Measurements from ENCODE around the gene ALDOB. TPM values are rescaled to one million over a fixed set of nuclear protein-coding genes. Genes with fewer than 3 reads are reported as not detected.
A peak's percentile ranks its signal among the peaks of the same experiment; 100 is the strongest.

The ALDOB gene
- total RNA-seq, 1 donor from 2014 or later = not detected

GRCh38 chr9:101383361-101383760 lies 52.2 kb downstream of the ALDOB start:
- H3K27ac Mint-ChIP-seq = no peak overlapping the region
- peaks cover 16% of the 10 kb centered on the region for H3K9me3 Mint-ChIP-seq (ENCODE audit: low read depth)
- no peak for TF ChIP-seq CTCF (IDR thresholded peaks at IDR 0.05; ENCODE audit: unreplicated experiment)
- H3K36me3 Mint-ChIP-seq (ENCODE audit: insufficient read depth) = peaks cover 23% of the 10 kb centered on the region
- H3K27me3 Mint-ChIP-seq = no peaks in the 10 kb centered on the region
- no peak overlapping the region for H3K4me3 Mint-ChIP-seq (ENCODE audit: low read depth)
- peaks cover 2% of the 10 kb centered on the region for H3K4me1 Mint-ChIP-seq (ENCODE audit: low read depth)
- no peak for DNase-seq (ENCODE audit: low spot score, unreplicated experiment)

GRCh38 chr9:101381833-101382342 lies 53.7 kb downstream of the ALDOB start:
- peaks cover 16% of the 10 kb centered on the region for H3K36me3 Mint-ChIP-seq (ENCODE audit: insufficient read depth)
- no peak for TF ChIP-seq CTCF (IDR thresholded peaks at IDR 0.05; ENCODE audit: unreplicated experiment)
- H3K4me3 Mint-ChIP-seq (ENCODE audit: low read depth) = no peak overlapping the region
- no peak overlapping the region for H3K27ac Mint-ChIP-seq
- no peaks in the 10 kb centered on the region for H3K27me3 Mint-ChIP-seq
- peaks cover 24% of the 10 kb centered on the region for H3K9me3 Mint-ChIP-seq (ENCODE audit: low read depth)
- H3K4me1 Mint-ChIP-seq (ENCODE audit: low read depth) = no peaks in the 10 kb centered on the region
- no peak for DNase-seq (ENCODE audit: low spot score, unreplicated experiment)

GRCh38 chr9:101381118-101381517 lies 54.5 kb downstream of the ALDOB start:
- H3K27me3 Mint-ChIP-seq = no peaks in the 10 kb centered on the region
- H3K9me3 Mint-ChIP-seq (ENCODE audit: low read depth) = peaks cover 22% of the 10 kb centered on the region
- H3K27ac Mint-ChIP-seq = peak overlapping the region; percentile 76
- TF ChIP-seq CTCF (IDR thresholded peaks at IDR 0.05; ENCODE audit: unreplicated experiment) = no peak
- DNase-seq (ENCODE audit: low spot score, unreplicated experiment) = no peak
- no peak overlapping the region for H3K4me3 Mint-ChIP-seq (ENCODE audit: low read depth)
- H3K4me1 Mint-ChIP-seq (ENCODE audit: low read depth) = no peaks in the 10 kb centered on the region
- H3K36me3 Mint-ChIP-seq (ENCODE audit: insufficient read depth) = peaks cover 14% of the 10 kb centered on the region

GRCh38 chr9:101380295-101380694 lies 55.3 kb downstream of the ALDOB start:
- Mint-ChIP-seq H3K27me3 (no peaks in the 10 kb centered on the region), H3K36me3 (ENCODE audit: insufficient read depth) (peaks cover 8% of the 10 kb centered on the region), H3K4me1 (ENCODE audit: low read depth) (no peaks in the 10 kb centered on the region), H3K4me3 (ENCODE audit: low read depth) (no peak overlapping the region), H3K27ac (peak overlapping the region; percentile 16), H3K9me3 (ENCODE audit: low read depth) (peaks cover 21% of the 10 kb centered on the region)
- TF ChIP-seq CTCF (IDR thresholded peaks at IDR 0.05; ENCODE audit: unreplicated experiment) = no peak
- DNase-seq (ENCODE audit: low spot score, unreplicated experiment) = no peak

GRCh38 chr9:101376111-101376848 lies 59.3 kb downstream of the ALDOB start:
- H3K4me3 Mint-ChIP-seq (ENCODE audit: low read depth) = no peak overlapping the region
- peaks cover 19% of the 10 kb centered on the region for H3K9me3 Mint-ChIP-seq (ENCODE audit: low read depth)
- H3K27ac Mint-ChIP-seq = no peak overlapping the region
- peaks cover 3% of the 10 kb centered on the region for H3K36me3 Mint-ChIP-seq (ENCODE audit: insufficient read depth)
- TF ChIP-seq CTCF (IDR thresholded peaks at IDR 0.05; ENCODE audit: unreplicated experiment) = no peak
- DNase-seq (ENCODE audit: low spot score, unreplicated experiment) = no peak
- no peaks in the 10 kb centered on the region for H3K27me3 Mint-ChIP-seq
- H3K4me1 Mint-ChIP-seq (ENCODE audit: low read depth) = no peaks in the 10 kb centered on the region

All from progenitor cell of endocrine pancreas (in vitro differentiated cells).